MM.1S (cell line): ENCODE results near the gene SAA1.

Experiments used
- DNase-seq: peaks from one replicate; pipeline ENCODE4 v3.0.0-alpha.2; 2015
- H2AFZ ChIP-seq: fragments of 300-600 bp; sonication (generic); 2 replicates; pipeline ENCODE4 v1.6.0; 2016; ENCODE audit warnings: antibody characterized with exemption, low read length
- H3F3A ChIP-seq: fragments of 300-600 bp; sonication (generic); 2 replicates; pipeline ENCODE4 v1.6.1; 2016; ENCODE audit warnings: mild to moderate bottlenecking, antibody characterized with exemption, low read length, moderate library complexity, mixed read lengths; ENCODE audit not compliant: insufficient read depth
- H3K27ac ChIP-seq: fragments of 300-600 bp; sonication (generic); 2 replicates; pipeline ENCODE4 v1.5.1; 2016; ENCODE audit warnings: mild to moderate bottlenecking, low read length
- H3K27me3 ChIP-seq: fragments of 300-600 bp; sonication (generic); replicated peaks from 2 replicates; pipeline ENCODE4 v1.6.0; 2016; ENCODE audit warnings: low read length; ENCODE audit not compliant: insufficient read depth
- H3K36me3 ChIP-seq: fragments of 300-600 bp; sonication (generic); replicated peaks from 2 replicates; pipeline ENCODE4 v1.6.1; 2016; ENCODE audit warnings: mild to moderate bottlenecking, low read length, mixed read lengths; ENCODE audit not compliant: insufficient read depth
- H3K4me1 ChIP-seq: fragments of 300-600 bp; sonication (generic); 2 replicates; pipeline ENCODE4 v1.6.1; 2016; ENCODE audit warnings: low read length, mixed read lengths
- H3K4me2 ChIP-seq: fragments of 300-600 bp; sonication (generic); 2 replicates; pipeline ENCODE4 v1.6.0; 2016; ENCODE audit warnings: low read depth, low read length
- H3K4me3 ChIP-seq: fragments of 300-600 bp; sonication (generic); 2 replicates; pipeline ENCODE4 v1.5.1; 2016; ENCODE audit warnings: low read length, mixed read lengths
- H3K79me2 ChIP-seq: fragments of 300-600 bp; sonication (generic); 2 replicates; pipeline ENCODE4 v1.6.1; 2016; ENCODE audit warnings: mixed run types, low read length, mixed read lengths
- H3K9ac ChIP-seq: fragments of 300-600 bp; sonication (generic); 2 replicates; pipeline ENCODE4 v1.6.1; 2016; ENCODE audit warnings: low read length, mixed read lengths
- H3K9me2 ChIP-seq: fragments of 300-600 bp; sonication (generic); replicated peaks from 2 replicates; pipeline ENCODE4 v1.6.1; 2016; ENCODE audit warnings: mild to moderate bottlenecking, low read length, mixed read lengths; ENCODE audit not compliant: insufficient read depth
- H3K9me3 ChIP-seq: fragments of 300-600 bp; sonication (generic); replicated peaks from 2 replicates; pipeline ENCODE4 v1.6.1; 2016; ENCODE audit warnings: mild to moderate bottlenecking, low read length, mixed read lengths; ENCODE audit not compliant: insufficient read depth
- H4K20me1 ChIP-seq: fragments of 300-600 bp; sonication (generic); 2 replicates; pipeline ENCODE4 v1.6.1; 2016; ENCODE audit warnings: mild to moderate bottlenecking, low read length, moderate library complexity, mixed read lengths; ENCODE audit not compliant: insufficient read depth
- EZH2 ChIP-seq: fragments of 300-600 bp; sonication (generic); optimal IDR thresholded peaks from 2 replicates; pipeline ENCODE3; 2017; ENCODE audit warnings: low read depth, mild to moderate bottlenecking, antibody characterized with exemption, low read length, mixed read lengths
- EZH2phosphoT487 ChIP-seq: fragments of 300-600 bp; sonication (generic); IDR thresholded peaks from 2 replicates; pipeline ENCODE4 v1.6.1; 2018; ENCODE audit warnings: antibody characterized with exemption, low read length
- TF ChIP-seq, protein P1 (sequence below): fragments of 300-600 bp; sonication (generic); IDR thresholded peaks from 2 replicates; pipeline ENCODE4 v1.5.1; 2016; ENCODE audit warnings: antibody characterized with exemption, low read length, mixed read lengths

The SAA1 gene

DNA sequence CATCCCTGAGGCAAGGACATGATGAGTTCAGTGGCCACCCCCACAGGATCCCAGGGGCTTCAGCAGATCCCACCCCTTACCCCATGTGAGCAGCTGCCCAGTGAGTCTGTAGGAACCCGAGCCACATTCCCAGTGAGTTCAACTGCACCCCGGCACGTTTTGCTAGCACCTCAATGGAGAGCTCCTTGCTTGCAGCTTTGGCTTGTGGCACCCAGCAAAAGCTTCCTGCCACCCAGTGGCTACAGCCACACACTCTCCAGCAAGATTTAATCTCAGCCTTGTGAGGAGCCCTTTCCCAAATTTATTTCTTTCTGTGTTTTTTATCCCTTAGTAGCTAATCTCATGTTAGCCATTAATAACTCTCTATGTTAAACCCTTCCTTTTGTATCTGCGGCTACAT, 4.0 kb downstream of the SAA1 start:
- TF ChIP-seq EZH2 (no peak), EZH2phosphoT487 (no peak)
- TF ChIP-seq, protein P1, sequence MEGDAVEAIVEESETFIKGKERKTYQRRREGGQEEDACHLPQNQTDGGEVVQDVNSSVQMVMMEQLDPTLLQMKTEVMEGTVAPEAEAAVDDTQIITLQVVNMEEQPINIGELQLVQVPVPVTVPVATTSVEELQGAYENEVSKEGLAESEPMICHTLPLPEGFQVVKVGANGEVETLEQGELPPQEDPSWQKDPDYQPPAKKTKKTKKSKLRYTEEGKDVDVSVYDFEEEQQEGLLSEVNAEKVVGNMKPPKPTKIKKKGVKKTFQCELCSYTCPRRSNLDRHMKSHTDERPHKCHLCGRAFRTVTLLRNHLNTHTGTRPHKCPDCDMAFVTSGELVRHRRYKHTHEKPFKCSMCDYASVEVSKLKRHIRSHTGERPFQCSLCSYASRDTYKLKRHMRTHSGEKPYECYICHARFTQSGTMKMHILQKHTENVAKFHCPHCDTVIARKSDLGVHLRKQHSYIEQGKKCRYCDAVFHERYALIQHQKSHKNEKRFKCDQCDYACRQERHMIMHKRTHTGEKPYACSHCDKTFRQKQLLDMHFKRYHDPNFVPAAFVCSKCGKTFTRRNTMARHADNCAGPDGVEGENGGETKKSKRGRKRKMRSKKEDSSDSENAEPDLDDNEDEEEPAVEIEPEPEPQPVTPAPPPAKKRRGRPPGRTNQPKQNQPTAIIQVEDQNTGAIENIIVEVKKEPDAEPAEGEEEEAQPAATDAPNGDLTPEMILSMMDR: no peak
- Histone ChIP-seq H3K36me3 (no peaks in the 10 kb centered on the region), H3K4me2 (no peak overlapping the region), H3K9me3 (no peaks in the 10 kb centered on the region), H3F3A (0 out of 2 replicates have a peak, but pooled peaks cover 4% of the 10 kb centered on the region), H4K20me1 (no peaks in the 10 kb centered on the region), H3K27ac (no peak overlapping the region), H3K9ac (no peak overlapping the region), H3K4me1 (0 out of 2 replicates have a peak, but pooled peaks cover 4% of the 10 kb centered on the region), H3K9me2 (no peaks in the 10 kb centered on the region), H3K79me2 (no peaks in the 10 kb centered on the region), H2AFZ (no peak overlapping the region), H3K27me3 (peaks cover 8% of the 10 kb centered on the region; the same call in 1 of the 2 replicates), H3K4me3 (no peak overlapping the region)
- DNase-seq: no peak

DNA sequence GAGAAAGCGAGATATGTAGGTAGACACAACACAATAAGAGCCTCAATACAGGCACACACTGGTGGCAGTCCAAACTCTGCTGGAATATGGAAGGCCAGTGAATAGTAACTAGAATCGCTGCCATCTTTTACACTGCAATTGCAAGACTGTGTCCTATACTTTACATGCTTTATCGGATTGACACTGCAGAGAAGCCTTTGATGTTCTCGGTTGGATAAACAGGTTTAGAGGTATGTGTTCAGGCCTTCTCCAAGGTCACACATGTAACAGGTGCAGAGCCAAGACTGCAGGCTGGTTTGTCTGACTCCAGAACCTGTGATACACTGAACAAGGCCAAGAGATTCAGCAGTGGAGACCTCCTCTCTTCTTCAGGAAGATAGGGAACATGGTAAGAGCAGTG, 5.1 kb downstream of the SAA1 start:
- Histone ChIP-seq H3K4me2 (no peak overlapping the region), H3F3A (0 out of 2 replicates have a peak, but pooled peaks cover 4% of the 10 kb centered on the region), H3K27ac (no peak overlapping the region), H3K79me2 (no peaks in the 10 kb centered on the region), H3K9me2 (no peaks in the 10 kb centered on the region), H2AFZ (no peak overlapping the region), H4K20me1 (no peaks in the 10 kb centered on the region), H3K9me3 (no peaks in the 10 kb centered on the region), H3K27me3 (no peaks in the 10 kb centered on the region), H3K9ac (no peak overlapping the region), H3K4me1 (0 out of 2 replicates have a peak, but pooled peaks cover 4% of the 10 kb centered on the region), H3K4me3 (no peak overlapping the region), H3K36me3 (no peaks in the 10 kb centered on the region)
- TF ChIP-seq EZH2phosphoT487 (no peak), EZH2 (no peak)
- TF ChIP-seq, protein P1: no peak
- no peak for DNase-seq

DNA sequence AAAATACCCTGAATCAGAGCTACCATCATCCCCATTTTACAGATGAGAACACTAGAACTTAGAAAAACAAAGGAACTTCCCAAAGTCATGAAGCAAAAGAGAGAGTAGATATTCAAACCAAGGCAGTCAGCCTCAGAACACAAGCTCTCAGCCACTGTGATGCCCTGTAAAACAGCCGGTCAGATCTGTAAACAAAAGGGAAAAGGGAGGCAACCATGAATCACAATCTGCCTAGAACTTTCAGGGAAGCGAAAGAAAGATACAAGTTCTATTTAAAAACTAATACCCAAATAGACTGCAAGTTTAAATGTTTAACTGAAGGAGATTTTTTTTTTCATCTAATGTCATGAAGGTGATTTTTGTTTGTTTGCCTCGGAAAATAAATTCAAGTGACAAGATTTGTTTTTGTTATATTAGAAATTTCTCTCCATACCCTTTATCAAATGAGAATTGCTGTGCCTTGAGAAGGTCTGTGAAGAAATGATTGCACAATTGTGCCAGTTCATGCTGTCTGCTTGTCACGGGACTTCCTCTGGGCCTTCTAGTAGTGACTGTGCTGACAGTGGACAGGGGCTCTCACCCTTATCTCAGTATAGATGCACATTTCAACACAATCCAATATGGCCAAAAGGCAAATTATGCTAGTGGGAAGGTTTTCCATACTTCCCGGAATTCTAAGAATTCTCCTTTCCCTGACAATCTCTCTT, 11.7 kb downstream of the SAA1 start:
- peaks cover 11% of the 10 kb centered on the region; the same call in 1 of the 2 replicates for H3F3A ChIP-seq
- 0 out of 2 replicates have a peak, but pooled peaks cover 8% of the 10 kb centered on the region for H3K36me3 ChIP-seq
- no peak overlapping the region for H3K9ac ChIP-seq
- H3K9me2 ChIP-seq: no peaks in the 10 kb centered on the region
- no peaks in the 10 kb centered on the region for H4K20me1 ChIP-seq
- no peak for DNase-seq
- H3K9me3 ChIP-seq: no peaks in the 10 kb centered on the region
- H3K4me2 ChIP-seq: no peak overlapping the region
- no peak overlapping the region for H2AFZ ChIP-seq
- H3K27ac ChIP-seq: no peak overlapping the region
- no peaks in the 10 kb centered on the region for H3K27me3 ChIP-seq
- H3K4me3 ChIP-seq: no peak overlapping the region
- TF ChIP-seq EZH2phosphoT487 (no peak), EZH2 (no peak)
- TF ChIP-seq, protein P1: no peak
- H3K79me2 ChIP-seq: no peaks in the 10 kb centered on the region
- peaks cover 8% of the 10 kb centered on the region for H3K4me1 ChIP-seq
